K562 (cell line): ENCODE measurements around the gene GALE. TPM values are rescaled to one million over a fixed set of nuclear protein-coding genes. Genes with fewer than 3 reads are reported as not detected.

Source experiments
- ATAC-seq: fragments of 200-7000 bp; cut with Tn5 transposase; 3 replicates; pipeline ENCODE4 v1.9.1; 2020; ENCODE audit warnings: moderate library complexity
- BruUV-seq: library from RNA; stranded (reverse); fragments of 400-500 nt; replicated peaks from 2 replicates; lab custom pipeline; 2021; lab: Mats Ljungman, UMichigan
- CTCF ChIA-PET: fragments of 300-600 bp; formaldehyde crosslinking; extraction: SDS; loops from one replicate; lab custom pipeline; 2021; ENCODE audit warnings: low intra/inter-chr PET ratio; lab: Yijun Ruan, JAX
- POLR2A ChIA-PET: fragments of 300-600, 350-650 bp; sonication (Branson Sonifier 250); formaldehyde crosslinking; extraction: SDS; loops from one replicate; lab custom pipeline; 2021; ENCODE audit warnings: antibody characterized with exemption, inconsistent platforms; lab: Yijun Ruan, JAX
- DNase-seq, 4 experiments: peaks; one replicate each; pipeline versions ENCODE4 v3.0.0 to v3.0.0-alpha.2; 2011 to 2018; ENCODE audit warnings: low spot score in 3 of 4, mixed read lengths in 3 of 4; ENCODE audit errors: extremely low read depth in 1 of 4
- FAIRE-seq: peaks from 2 replicates; lab custom pipeline; 2011; peaks lifted over from hg19 to GRCh38; lab: Jason Lieb, UNC
- H2AFZ ChIP-seq: 2 replicates; pipeline ENCODE4 v1.6.0; 2011; ENCODE audit warnings: low read depth, low read length, control low read depth, inconsistent platforms
- H3K27ac ChIP-seq: fragments of 200-600 bp; 3 replicates; pipeline ENCODE4 v1.8.0; 2011; ENCODE audit warnings: low read depth, mild to moderate bottlenecking, control low read depth, inconsistent platforms, low read length, moderate library complexity, mixed read lengths; ENCODE audit errors: extremely low read depth
- H3K27me3 ChIP-seq, 2 experiments: fragments of 300-600 bp in 1 of 2; 2 replicates in 1 of 2; 3 replicates in 1 of 2; pipeline versions ENCODE4 v1.6.0 to v1.8.0; 2011; ENCODE audit warnings: inconsistent platforms in 2 of 2, low read length in 2 of 2, mild to moderate bottlenecking in 1 of 2, mixed read lengths in 1 of 2, moderate library complexity in 1 of 2; ENCODE audit not compliant: control insufficient read depth in 2 of 2, insufficient read depth in 2 of 2
- H3K36me3 ChIP-seq: fragments of 300-600 bp; 3 replicates; pipeline ENCODE4 v1.8.0; 2011; ENCODE audit warnings: mild to moderate bottlenecking, low read length, inconsistent platforms; ENCODE audit not compliant: control insufficient read depth, insufficient read depth
- H3K4me1 ChIP-seq, 2 experiments: fragments of 200-600 bp in 1 of 2; replicated peaks in 1 of 2; 2 replicates in 1 of 2; 3 replicates in 1 of 2; pipeline versions ENCODE4 v1.5.1 to v1.8.0; 2011; ENCODE audit warnings: inconsistent platforms in 2 of 2, low read length in 2 of 2, mild to moderate bottlenecking in 1 of 2, mixed read lengths in 1 of 2, moderate library complexity in 1 of 2; ENCODE audit not compliant: control insufficient read depth in 2 of 2, insufficient read depth in 2 of 2
- H3K4me2 ChIP-seq: 2 replicates; pipeline ENCODE4 v1.6.1; 2011; ENCODE audit warnings: low read length, control low read depth, inconsistent platforms, mixed read lengths; ENCODE audit not compliant: insufficient read depth
- H3K4me3 ChIP-seq: fragments of 200-600 bp; sonication (generic), shearing (Covaris generic); 2 replicates; pipeline ENCODE4 v1.5.1; 2016; ENCODE audit warnings: control low read depth, inconsistent platforms
- H3K79me2 ChIP-seq: fragments of 200-600 bp; 3 replicates; pipeline ENCODE4 v1.8.0; 2011; ENCODE audit warnings: low read length, inconsistent platforms; ENCODE audit not compliant: control insufficient read depth, insufficient read depth
- H3K9ac ChIP-seq, 2 experiments: 2 replicates each; pipeline versions ENCODE4 v1.6.0 to v1.6.1; 2011; ENCODE audit warnings: low read depth in 2 of 2, low read length in 2 of 2, control low read depth in 1 of 2, inconsistent platforms in 1 of 2, mild to moderate bottlenecking in 1 of 2, mixed read lengths in 1 of 2; ENCODE audit not compliant: insufficient read depth in 1 of 2
- H3K9me1 ChIP-seq: one replicate; pipeline ENCODE4 v1.6.0; 2011; ENCODE audit warnings: inconsistent platforms, mild to moderate bottlenecking, low read length, moderate library complexity; ENCODE audit not compliant: control insufficient read depth, insufficient read depth
- H3K9me3 ChIP-seq: replicated peaks from 2 replicates; pipeline ENCODE4 v1.5.1; 2011; ENCODE audit warnings: low read depth, low read length, inconsistent platforms; ENCODE audit not compliant: control insufficient read depth, insufficient read depth
- H4K20me1 ChIP-seq: replicated peaks from 2 replicates; pipeline ENCODE4 v1.6.1; 2011; ENCODE audit warnings: low read length, inconsistent platforms, mixed read lengths; ENCODE audit not compliant: control insufficient read depth, insufficient read depth
- CBX2 ChIP-seq: fragments of 200-600 bp; sonication (generic); IDR thresholded peaks from one replicate; pipeline ENCODE4 v1.6.1; 2012; ENCODE audit warnings: mild to moderate bottlenecking, low read length, inconsistent platforms; ENCODE audit not compliant: insufficient read depth, poor library complexity, severe bottlenecking
- CREM ChIP-seq: IDR thresholded peaks from 2 replicates; pipeline ENCODE4 v1.6.1; 2014; ENCODE audit warnings: antibody characterized with exemption, low read depth
- FOSL1 ChIP-seq: fragments of 200-800 bp; sonication (Bioruptor generic); conservative IDR thresholded peaks from 2 replicates; pipeline ENCODE4 v1.6.1; 2016; ENCODE audit warnings: missing genetic modification characterization, missing compliant biosample characterization
- FOXK1 ChIP-seq: sonication (generic); formaldehyde crosslinking; IDR thresholded peaks from 2 replicates; pipeline ENCODE4 v1.8.0; 2022; ENCODE audit warnings: missing genetic modification reagents, mild to moderate bottlenecking, borderline replicate concordance
- HNRNPUL1 ChIP-seq: fragments of 200-400 bp; formaldehyde crosslinking; IDR thresholded peaks from 2 replicates; pipeline ENCODE4 v1.6.1; 2017; ENCODE audit warnings: low read length
- ILK ChIP-seq: fragments of 450-650 bp; IDR thresholded peaks from 2 replicates; pipeline ENCODE4 v1.6.1; 2016; ENCODE audit warnings: missing genetic modification characterization, low read depth, mild to moderate bottlenecking, missing compliant biosample characterization, moderate library complexity, borderline replicate concordance
- IRF2 ChIP-seq: sonication (generic); formaldehyde crosslinking; IDR thresholded peaks from 2 replicates; pipeline ENCODE4 v1.8.1; 2022; ENCODE audit warnings: mild to moderate bottlenecking, missing genetic modification reagents
- JUND ChIP-seq, 2 experiments: IDR thresholded peaks; 2 replicates in 1 of 2; 3 replicates in 1 of 2; pipeline ENCODE4 v1.6.1; 2011; ENCODE audit warnings: borderline replicate concordance in 2 of 2, low read depth in 2 of 2, low read length in 2 of 2, improper control_type of control experiment in 1 of 2, missing biosample characterization in 1 of 2, missing genetic modification characterization in 1 of 2, missing genetic modification reagents in 1 of 2
- POLR2G ChIP-seq: fragments of 200-400 bp; formaldehyde crosslinking; IDR thresholded peaks from 2 replicates; pipeline ENCODE4 v1.6.1; 2017; ENCODE audit warnings: low read depth, mild to moderate bottlenecking, antibody characterized with exemption, low read length, moderate library complexity
- RFX7 ChIP-seq: fragments of 250-450 bp; sonication (Bioruptor Pico); IDR thresholded peaks from 2 replicates; pipeline ENCODE4 v1.5.1; 2021; ENCODE audit warnings: mild to moderate bottlenecking
- RUNX1 ChIP-seq: sonication (generic); IDR thresholded peaks from 2 replicates; pipeline ENCODE4 v1.6.1; 2016; ENCODE audit warnings: antibody characterized with exemption, low read depth
- SMARCA4 ChIP-seq: fragments of 450-650 bp; IDR thresholded peaks from 2 replicates; pipeline ENCODE4 v1.6.1; 2016
- SREBF1 ChIP-seq: fragments of 150-350 bp; IDR thresholded peaks from 2 replicates; pipeline ENCODE4 v1.6.1; 2014; ENCODE audit warnings: antibody characterized with exemption, low read depth, low read length, borderline replicate concordance
- YBX1 ChIP-seq: fragments of 450-650 bp; IDR thresholded peaks from 2 replicates; pipeline ENCODE4 v1.7.1; 2016; ENCODE audit warnings: mild to moderate bottlenecking
- YY1 ChIP-seq, 3 experiments: IDR thresholded peaks; 2 replicates each; pipeline ENCODE4 v1.6.1; 2011; ENCODE audit warnings: low read length in 2 of 3, mild to moderate bottlenecking in 2 of 3, moderate library complexity in 2 of 3, borderline replicate concordance in 1 of 3, control low read depth in 1 of 3, low read depth in 1 of 3; ENCODE audit not compliant: insufficient read depth in 3 of 3, insufficient replicate concordance in 2 of 3, control insufficient read depth in 1 of 3, insufficient read length in 1 of 3; ENCODE audit errors: extremely low read depth in 1 of 3
- ZBTB33 ChIP-seq: sonication (generic); formaldehyde crosslinking; IDR thresholded peaks from 2 replicates; pipeline ENCODE4 v1.8.1; 2023; ENCODE audit warnings: mild to moderate bottlenecking, missing genetic modification reagents
- ZBTB5 ChIP-seq: fragments of 450-650 bp; IDR thresholded peaks from 2 replicates; pipeline ENCODE4 v1.6.1; 2017; ENCODE audit warnings: antibody characterized with exemption
- ZBTB8A ChIP-seq: fragments of 450-650 bp; IDR thresholded peaks from 2 replicates; pipeline ENCODE4 v1.6.1; 2018; ENCODE audit warnings: mild to moderate bottlenecking, moderate library complexity; ENCODE audit not compliant: partially characterized antibody
- ZFPM2 ChIP-seq: fragments of 250-450 bp; sonication (Bioruptor Pico); IDR thresholded peaks from 2 replicates; pipeline ENCODE4 v1.5.1; 2022; ENCODE audit warnings: mild to moderate bottlenecking
- WGBS: fragments of 100-300 bp; shearing (Covaris generic); methylation state at CpG from one replicate; pipeline ENCODE4 v1.1.6; 2016; ENCODE audit warnings: low coverage, mixed read lengths; ENCODE audit not compliant: insufficient coverage; ENCODE audit errors: missing lambda C conversion rate; 5-methylcytosine and 5-hydroxymethylcytosine counted together
- in situ Hi-C: fragments of 300-500 bp; cut with MboI; formaldehyde crosslinking; loops from 4 replicates; pipeline ENCODE4 v1.15.0; 2018; ENCODE audit warnings: inconsistent platforms, mixed read lengths
- intact Hi-C: fragments of 100-400 bp; cut with micrococcal nuclease; formaldehyde crosslinking; loops from 2 replicates; pipeline ENCODE4 v1.14.2; 2022
- polyA plus RNA-seq, 8 experiments: library from polyadenylated mRNA; depleted of rRNA in 4 of 8; stranded (reverse) in 5 of 8; unstranded in 3 of 8; fragments of >200 nt; fragmentation: Nextera tagmentation in 2 of 8; fragmentation: Illumina TruSeq in 1 of 8; extraction: Ambion mirVana in 2 of 8; extraction: Trizol in 1 of 8; gene quantifications; 2 replicates each; pipeline versions ENCODE4 v1.2.1 to v1.2.3, GENCODE V29; 2011 to 2014; ENCODE audit warnings: inconsistent platforms in 1 of 8, missing spikeins in 1 of 8
- total RNA-seq, 7 experiments: library from RNA; depleted of rRNA in 6 of 7; stranded (reverse); fragments of >200 nt in 6 of 7; fragmentation: Illumina TruSeq in 2 of 7; extraction: Trizol in 2 of 7; gene quantifications; 2 replicates each; pipeline versions ENCODE4 v1.2.1 to v1.2.3, GENCODE V29; 2011 to 2021; ENCODE audit warnings: low replicate concordance in 1 of 7

GALE gene
- total and polyA plus RNA-seq, 9 of the 15 experiments (the other 6 are each of a cell fraction or from before 2014, with no cell fraction given) = 8.4 to 139 (median 88.3) TPM

GRCh38 chr1:23756676-23757075 lies 43.9 kb downstream of the GALE start:
- Histone ChIP-seq H3K9me1 (no peaks in the 10 kb centered on the region), H3K79me2 (peaks cover 7% of the 10 kb centered on the region), H3K36me3 (peaks cover 97% of the 10 kb centered on the region), H3K9me3 (no peaks in the 10 kb centered on the region), H4K20me1 (peaks cover 10% of the 10 kb centered on the region), H3K4me2 (no peak overlapping the region), H3K27me3 (no peaks in the 10 kb centered on the region; a peak in 1 of 5 replicates), H3K9ac (no peak overlapping the region), H2AFZ (no peak overlapping the region), H3K4me1 (no peaks in the 10 kb centered on the region), H3K4me3 (no peak overlapping the region), H3K27ac (no peak overlapping the region)
- FAIRE-seq (no peak), ATAC-seq (peak; percentile 47; the same call in 2 of the 3 replicates), DNase-seq (no peak)
- in situ Hi-C loops (no loop called here), intact Hi-C loops (no loop called here)
- CTCF ChIA-PET = no interaction called here
- POLR2A ChIA-PET = interaction anchor here (0.6 to 1.4 kb wide), 3 partner anchors 11 to 37 kb away, joined by 3 to 5 read pairs (median 3); no protein-coding TSS in a partner anchor
- 100% methylated on average over 3 of the region's 3 CpGs for WGBS
- no TSS peak for BruUV-seq
- TF ChIP-seq ZFPM2 (CRISPR knock-in tag) (no peak), FOSL1 (tag) (peak; percentile 82), SMARCA4 (no peak), IRF2 (CRISPR knock-in tag) (no peak), CBX2 (no peak), YY1 (IDR thresholded peaks at IDR 0.05; ENCODE audit: borderline replicate concordance in 1 of 3, control insufficient read depth in 1 of 3, extremely low read depth in 1 of 3, insufficient read depth in 3 of 3, insufficient read length in 1 of 3, insufficient replicate concordance in 2 of 3, low read depth in 1 of 3, low read length in 2 of 3) (no peak), POLR2G (0 out of 2 replicates have a peak, but pooled peaks have one; percentile 25), RFX7 (CRISPR knock-in tag) (no peak), SREBF1 (no peak), HNRNPUL1 (no peak), ZBTB5 (no peak), FOXK1 (CRISPR knock-in tag) (no peak), ZBTB33 (CRISPR knock-in tag) (no peak), CREM (no peak), ZBTB8A (no peak), YBX1 (no peak), JUND (IDR thresholded peaks at IDR 0.05; ENCODE audit: borderline replicate concordance, low read depth, low read length) (peak; percentile 80), JUND (tag; IDR thresholded peaks at IDR 0.05; ENCODE audit: borderline replicate concordance, low read depth, low read length) (peak; percentile 71; the same call in 2 of the 3 replicates), RUNX1 (no peak), ILK (tag) (no peak)
